DMS79 (cell line): Measurements from ENCODE around the gene ASPG.

Experiments
- DNase-seq: peaks from one replicate; lab custom pipeline; 2025; lab: John Stamatoyannopoulos, UW

The ASPG gene

DNA sequence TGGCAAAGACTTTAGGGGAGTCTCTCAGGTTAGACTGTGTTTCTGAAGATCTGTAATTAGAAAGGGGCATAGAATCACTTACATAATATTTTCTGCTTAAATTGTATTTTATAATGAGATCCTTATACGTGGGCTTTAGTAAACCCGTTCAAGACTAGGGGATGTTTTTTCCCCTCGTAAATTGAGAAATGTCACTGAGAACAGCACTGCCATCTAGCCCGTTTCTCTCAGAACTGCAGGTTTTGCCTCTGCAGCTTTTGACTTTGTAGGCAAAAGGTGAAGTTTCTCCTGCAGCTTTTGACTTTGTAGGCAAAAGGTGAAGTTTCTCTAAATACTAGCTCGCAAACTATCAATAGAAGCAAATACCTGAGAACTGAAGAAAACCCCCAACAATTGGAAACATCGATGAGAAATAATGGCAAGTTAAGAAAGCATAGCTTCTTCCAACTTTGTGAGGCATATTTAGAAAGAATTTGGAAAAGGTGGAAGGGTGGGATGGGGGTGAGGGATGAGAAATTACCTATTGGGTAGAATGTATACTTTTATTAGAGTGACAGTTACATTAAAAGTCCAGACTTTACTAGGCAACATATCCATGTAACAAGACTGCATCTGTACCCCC lies 9.9 kb upstream of the ASPG start:
- peak; percentile 21 for DNase-seq

DNA sequence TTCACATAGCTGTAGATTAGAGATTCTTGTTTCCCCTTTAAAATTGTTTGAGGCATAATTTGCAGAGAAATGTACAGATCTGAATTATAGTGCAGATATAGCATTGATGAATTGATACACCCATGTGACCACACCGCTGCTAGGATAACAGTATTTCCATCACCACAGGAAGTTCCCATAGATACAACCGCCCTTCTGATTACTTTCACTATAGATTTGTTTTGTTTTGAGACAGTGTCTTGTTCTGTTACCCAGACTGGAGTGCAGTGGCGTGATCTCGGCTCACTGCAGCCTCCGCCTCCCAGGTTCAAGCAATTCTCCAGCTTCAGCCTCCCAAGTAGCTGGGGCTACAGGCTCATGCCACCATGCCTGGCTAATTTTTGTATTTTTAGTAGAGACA lies 8.8 kb upstream of the ASPG start:
- no peak for DNase-seq

DNA sequence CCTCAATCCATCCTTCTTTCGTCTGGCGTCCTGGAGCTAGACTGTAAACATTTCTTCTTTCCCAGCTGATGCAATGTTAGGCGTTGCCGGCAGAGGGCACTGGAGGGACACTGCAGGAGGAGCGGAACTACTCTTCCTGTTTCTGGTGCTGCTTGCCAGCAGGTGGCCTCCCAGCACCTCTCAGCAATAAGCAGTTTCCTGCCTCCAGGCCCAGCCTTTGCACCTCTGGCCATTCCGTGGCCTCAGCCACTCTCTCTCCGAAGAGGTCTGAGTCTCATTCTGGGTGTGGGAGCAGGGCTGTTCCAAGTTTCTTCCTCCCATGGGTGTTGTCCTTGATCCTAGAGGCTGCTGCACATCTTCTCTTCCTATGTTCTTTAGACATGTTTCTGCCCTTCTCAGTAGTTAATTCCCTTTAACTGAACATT lies 7.5 kb upstream of the ASPG start:
- peak; percentile 94 for DNase-seq

DNA sequence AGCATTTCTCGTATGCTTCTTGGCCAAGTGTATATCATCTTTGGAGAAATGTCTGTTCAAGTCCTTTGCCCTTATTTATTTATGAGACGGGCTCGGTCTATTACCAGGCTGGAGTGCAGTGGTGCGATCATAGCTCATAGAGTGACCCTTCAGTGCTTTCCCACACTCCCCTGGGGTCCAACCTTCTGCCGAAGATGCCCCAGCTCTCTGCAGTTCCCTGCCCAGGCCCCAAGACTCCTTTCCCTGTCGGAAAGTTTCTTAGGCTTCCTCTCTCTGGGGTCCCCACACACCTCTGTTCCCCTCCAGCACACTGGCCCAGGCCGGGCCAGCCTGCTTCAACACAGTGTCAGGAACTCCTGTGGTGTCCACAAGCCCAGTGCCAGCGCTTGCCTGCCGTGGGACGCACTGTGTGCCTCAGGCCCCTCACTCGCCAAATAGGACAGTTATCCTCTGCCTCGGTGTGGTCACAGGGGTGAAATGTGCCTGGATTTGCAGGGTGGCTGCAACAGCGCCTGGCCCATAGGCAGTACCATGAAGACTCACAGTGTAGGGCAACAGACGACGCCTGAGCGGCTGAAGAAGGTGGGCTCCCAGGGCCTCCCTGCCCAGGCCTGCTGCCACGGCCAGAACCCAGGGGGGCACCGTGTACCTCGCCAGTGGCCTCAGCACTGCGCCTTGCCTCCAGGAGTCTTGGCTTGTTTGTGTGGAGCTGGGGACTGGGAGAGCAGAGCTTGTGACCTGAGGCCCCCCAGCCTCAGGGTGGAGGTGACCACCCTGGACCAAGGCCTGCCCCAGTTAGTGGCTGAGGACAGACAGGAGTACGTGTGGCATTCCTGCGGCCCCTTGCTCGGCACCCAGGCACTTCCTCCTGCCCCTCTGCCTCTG lies 4.9 kb upstream of the ASPG start:
- no peak for DNase-seq

DNA sequence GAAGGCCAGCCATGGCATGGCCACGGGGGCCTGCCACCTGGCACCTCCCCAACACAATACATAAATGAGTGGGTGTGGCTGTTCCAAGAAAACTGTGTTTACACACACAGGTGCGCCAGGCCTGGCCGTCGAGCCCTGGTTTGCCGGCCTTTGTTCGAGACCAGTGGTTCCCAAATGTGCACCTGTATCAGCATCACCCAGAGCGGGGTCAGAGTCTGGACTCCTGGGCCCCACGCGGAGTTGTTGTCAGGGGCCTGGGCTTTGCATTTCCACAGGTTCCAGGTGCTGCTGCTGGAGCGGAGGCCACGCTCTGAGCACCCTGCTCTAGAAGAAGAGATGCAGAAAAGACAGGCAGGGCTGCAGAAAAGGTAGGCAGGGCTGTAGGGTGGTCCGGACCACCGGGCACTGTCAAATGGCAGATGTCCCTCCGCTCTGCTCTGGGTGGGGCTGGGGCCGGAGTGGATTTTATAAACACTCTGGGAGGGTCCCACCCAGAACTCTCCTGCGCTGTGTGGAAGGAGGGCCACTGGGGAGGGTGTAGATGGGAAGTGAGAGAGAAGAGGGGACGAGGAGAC lies 4.2 kb upstream of the ASPG start:
- no peak for DNase-seq

DNA sequence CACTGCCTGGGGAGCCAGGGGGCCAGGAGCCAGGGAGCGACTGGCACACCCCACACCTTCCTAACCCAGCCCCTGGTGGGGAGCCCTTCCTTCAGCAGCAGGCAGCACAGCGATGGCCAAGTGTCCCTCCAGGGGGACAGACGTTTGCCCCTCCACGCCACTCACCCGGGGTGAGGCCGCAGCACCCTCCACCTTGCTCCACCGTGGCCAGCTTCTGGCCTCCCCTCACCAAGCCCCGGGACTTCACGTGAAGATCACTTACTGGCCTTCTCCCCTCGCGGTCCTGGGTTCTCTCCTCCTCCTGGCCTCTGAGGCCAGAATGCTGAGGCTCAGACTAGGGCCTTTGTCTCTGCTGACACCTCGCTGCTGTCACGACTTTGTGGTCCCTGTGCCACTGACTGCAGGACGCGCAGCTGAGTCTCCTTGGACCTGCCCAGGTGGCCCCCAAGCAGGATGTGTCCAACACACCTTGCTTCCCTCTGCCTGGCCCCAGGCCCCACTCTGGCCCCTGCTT lies 3.5 kb upstream of the ASPG start:
- DNase-seq = no peak

DNA sequence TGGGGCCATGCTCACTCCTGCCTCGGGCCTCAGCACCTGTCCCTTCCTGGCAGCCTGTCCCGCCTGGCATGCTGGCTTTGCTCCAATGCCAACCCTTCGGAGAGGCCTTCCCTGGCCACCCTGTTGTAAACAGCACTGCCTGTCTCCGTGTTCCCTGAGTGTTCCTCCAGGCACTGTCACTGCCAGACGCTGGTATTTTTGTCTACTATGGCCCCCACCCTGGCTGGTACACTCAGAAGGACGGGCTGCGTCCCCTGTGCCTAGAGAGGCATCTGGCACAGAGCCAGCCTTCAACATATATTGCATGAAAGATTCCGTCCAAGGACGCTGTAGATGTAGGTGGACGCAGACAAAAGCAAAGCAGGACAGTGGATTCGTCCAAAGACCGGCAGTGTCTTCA lies 2.7 kb upstream of the ASPG start:
- DNase-seq = peak; percentile 35

DNA sequence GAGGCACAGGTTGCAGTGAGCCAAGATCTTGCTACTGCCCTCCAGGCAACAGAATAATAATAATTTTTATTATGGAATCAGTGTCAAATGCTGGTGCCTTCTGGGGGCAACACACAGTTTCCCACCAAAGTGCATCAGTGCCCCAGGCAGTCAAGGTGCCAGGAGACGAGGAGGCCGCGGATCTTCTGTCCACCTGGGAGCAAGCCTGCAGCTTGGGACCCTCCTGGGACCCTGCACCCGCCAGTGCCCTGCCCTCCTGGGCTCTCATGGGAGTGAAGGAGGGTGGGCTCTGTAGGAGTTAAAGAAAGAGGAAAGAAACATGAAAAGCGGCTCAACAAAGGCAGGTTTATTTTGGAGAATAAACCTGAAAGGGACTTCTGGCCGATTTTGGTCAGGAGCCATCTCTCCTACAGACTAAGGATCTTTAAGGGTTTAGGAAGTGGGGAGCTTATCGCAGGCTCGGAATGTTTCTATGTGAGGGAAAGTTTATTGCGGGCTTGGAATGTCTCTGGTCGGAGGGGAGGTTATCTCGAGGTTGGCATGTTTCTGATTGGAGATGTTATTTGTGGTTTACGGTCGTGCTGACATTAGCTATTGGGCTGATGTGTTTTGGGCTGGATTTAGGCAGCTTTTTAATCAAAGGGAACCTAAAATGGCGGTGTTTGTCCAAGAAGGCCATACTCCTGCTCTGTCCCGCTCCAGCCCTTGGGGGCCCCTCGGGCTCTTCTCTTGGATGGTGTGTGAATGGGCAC lies 1.1 kb upstream of the ASPG start:
- DNase-seq = no peak

DNA sequence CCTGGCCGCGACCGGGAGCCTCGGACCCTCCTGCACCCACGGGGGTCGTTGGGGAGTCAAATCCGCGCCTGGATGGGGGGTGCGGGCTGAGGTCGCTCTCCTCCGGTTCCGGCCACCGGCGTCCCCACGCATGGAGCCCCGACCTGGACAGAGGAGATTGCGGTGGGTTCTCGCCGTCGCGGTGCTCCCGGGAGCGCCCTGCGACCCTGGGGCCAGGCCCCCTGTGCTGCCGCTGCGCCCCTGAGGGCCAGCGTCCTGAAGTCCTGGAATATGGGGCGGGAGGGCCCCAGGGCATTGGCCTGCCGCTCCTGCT lies 345 bp downstream of the ASPG start:
- DNase-seq = no peak

DNA sequence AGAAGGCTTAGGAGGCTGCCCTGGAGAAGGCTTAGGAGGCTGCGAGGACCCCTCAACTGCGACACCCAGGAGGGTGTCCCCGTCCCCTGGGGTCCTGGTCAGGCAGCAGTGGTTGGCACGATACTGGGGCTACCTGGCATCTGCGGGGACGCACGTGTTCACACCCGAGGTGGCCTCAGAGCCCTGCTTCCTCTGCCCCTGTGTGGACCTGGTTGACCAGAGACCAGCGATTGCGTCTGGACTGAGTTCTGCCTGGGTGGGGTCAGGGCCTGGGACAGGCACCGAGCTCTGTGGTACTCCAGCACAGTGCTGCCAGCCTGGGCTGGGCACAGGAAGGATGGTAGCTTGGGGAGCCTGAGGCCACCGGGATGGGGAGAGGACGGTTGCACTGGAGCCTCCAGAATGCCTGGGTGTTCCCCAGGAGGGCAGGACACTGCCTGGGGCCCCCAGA lies 735 bp downstream of the ASPG start:
- DNase-seq = no peak

DNA sequence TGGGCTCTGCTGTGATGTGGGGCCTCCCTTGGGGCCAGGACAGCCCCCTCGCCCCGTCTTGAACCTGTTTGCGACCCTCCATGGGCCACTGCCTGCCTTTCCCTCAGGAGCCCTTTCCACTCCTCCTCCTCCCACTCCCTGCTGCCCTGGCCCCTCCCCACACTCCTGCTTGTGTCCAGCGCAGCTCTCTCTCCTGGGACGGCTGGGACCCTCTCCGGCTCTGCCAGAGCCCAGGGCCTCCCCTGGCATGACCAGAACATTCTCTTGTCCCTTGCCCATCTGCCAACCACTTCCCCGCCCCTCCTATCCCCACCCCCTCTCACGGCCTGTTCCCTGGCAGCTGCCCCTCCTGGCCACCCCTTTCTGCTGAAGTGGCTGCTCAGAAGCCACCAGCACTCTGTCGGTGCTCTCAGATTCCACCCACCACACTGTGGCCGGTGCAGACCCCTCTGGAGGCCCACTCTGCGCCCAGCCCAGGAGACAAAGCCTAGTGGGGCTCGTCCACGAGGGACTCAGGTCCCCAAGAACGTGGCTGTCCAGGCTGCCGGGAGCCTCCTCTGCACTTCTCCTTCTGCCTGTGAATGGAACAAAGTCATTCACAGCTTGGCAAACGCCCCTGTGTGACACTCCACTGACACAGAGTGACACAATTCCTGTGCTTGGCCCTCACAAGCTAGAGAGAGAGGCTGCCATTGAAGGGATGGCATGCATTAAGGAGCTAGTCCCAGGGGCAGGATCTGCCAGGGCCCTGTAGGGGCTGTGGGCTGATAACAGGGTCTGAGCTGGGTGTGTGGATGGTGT lies 1.4 kb downstream of the ASPG start:
- no peak for DNase-seq

DNA sequence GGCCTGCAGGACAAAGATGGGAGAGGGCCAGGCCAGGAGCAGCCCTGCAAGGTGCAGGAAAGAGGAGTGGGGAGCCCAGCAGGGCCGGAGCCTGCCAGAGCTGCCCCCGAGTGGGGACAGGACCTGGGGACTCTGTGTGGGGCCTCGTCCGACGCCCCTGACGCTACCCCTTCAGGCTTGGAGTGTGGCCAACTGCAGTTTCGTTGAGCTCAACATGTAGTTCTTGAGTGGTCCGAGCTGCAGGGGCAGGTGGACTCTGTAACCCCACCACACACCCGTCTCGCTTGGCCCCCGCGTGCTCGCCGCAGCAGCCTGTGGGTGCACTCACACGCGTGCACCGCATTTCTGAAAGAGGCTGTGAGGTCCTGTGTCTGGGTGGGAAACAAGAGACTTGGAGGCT lies 2.0 kb downstream of the ASPG start:
- DNase-seq = no peak

DNA sequence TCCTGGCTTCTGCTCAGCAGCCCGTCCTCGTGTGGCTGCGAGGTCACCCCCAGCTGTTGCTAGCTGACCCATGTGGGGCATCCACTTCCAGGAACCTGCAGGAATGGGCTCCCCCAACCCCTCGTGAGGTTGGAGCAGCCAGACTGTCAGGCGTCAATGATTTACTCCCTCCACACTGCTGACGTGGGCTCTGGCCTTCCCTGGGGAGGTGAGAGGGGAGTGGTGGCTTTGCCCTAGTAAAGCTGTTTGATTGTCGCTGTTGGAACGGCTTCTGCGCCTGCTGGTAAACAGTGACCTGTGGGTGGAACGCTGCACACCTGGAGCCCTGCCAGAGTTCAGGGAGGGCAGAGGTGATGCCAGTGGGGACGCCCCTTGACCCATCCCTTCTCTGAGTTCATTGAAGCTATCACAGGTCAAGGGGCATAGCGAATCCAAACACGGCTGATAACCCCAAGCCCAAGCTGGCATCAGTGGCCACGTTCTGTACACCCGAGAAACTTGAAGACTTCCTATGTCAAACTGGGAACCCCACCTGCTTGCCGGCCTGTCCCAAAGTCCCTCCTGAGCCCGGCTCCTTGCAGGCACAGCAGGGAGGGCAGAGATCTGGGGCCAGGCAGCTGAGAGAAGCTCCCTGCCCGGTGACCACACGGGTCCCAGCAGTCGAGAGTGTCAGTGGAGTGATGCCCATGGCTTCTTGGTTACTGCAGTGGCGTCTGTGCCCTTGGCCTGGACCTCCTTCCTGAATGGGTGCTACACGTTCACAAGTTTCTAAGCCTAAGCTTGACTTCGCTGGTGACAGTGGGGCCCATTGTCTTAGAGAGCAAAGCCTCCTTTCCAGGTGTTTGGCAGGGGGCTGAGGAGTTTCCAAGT lies 2.7 kb downstream of the ASPG start:
- DNase-seq = no peak

DNA sequence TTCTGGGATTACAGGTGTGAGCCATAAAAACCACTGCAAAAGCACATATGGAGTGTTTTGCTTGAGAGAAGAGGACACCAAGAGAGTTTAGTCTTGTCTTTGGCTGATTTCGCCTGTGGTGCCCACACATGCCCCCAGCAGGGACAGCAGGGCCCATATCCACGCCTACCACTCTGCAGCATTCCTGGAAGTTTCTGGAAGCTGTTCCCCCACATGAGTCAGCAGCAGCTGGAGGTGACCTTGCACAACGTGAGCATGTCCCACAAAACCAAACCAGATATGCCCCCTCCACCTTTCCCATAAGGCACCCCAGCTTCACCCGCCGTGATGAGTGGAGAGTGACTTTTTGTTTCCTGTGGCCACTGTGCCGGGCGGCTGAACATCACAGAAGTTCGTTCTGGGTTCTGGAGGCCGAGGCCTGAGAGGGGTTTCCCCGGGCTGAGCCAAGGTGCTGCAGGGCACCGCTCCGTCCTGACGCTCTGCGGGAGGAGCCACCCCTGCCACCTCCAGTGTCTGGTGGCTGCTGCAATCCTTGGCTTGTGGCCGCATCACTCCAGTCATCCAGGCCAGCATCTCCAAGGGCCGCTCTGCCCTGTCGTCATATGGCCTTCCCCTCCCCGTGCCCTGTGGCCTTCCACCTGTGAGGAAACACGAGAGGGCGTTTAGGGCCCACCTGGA lies 4.7 kb downstream of the ASPG start:
- no peak for DNase-seq

DNA sequence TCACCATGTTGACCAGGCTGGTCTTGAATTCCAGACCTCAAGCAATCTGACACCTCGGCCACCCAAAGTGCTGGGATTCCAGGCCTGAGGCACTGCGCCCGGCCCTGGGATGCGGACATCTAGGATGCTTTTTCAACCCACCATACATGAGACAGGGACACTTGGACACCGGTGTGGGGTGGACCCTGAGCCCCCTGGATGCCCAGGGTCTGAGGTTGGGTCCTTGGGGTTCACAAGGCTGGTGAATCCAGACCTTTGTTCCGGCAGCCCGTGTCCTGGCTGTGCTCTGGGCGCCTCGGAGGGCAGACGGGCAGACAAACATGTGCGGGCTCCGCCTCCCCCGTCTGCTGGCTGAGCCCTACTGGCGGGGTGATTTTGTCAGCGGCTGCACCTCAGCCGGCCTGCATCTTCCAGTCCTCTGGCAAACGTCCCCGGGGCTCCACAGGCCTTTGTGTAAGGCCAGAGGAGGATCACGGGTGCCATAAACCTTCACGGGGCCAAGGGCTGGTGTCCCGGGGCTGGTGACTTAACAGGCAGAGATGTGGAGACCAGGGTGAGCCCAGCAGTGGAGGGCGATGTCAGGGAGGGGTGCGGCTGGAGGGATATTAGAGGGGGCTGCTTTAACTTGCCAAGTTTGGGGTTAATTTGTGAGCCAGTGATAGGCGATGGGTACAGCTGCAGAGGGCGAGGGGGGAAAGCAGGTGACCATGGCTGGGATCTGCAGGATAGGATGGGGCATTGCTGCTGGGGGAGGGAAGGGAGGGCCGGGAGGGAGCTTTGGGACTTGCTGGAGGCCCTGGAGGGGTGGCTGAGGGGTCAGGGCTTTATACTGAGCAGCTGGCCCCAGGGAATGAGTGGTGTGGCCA lies 5.8 kb downstream of the ASPG start:
- DNase-seq = no peak

DNA sequence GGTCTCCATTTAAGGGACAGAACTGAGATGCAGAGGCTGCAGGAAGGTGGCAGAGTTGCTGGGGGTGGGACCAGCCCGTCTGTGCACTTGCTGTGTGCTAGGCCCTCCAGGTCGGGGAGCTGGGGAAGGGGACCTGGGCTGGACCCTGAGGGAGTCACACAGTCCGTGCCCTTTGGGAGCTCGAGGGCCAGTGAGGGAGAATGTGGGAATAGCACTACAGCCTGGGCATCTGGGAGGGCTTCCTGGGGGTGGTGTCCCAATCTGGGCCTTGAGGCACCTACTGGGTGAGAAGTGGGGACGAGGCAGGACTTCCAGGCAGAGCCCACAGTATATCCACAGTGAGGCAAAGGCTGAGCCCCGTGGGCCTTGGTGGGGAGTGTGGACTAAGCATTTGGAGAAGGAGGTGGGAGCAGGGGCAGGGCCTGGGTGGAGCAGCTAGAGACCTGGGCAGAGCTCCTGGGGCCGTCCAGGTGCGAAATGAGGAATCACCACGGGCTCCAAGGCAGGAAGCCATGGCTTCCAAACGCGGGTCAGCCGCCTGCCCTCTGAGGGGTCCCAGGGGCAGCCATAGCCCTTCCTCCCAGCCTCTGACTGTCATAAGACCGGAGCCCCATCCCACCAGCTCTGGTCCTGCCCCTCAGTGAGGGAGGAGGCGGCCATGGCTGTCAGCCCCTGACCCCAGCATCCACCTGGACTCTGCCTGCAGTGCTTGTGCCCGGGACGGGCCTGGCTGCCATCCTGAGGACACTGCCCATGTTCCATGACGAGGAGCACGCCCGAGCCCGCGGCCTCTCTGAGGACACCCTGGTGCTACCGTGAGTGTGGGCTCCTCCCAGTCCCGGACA lies 6.6 kb downstream of the ASPG start:
- DNase-seq = no peak

DNA sequence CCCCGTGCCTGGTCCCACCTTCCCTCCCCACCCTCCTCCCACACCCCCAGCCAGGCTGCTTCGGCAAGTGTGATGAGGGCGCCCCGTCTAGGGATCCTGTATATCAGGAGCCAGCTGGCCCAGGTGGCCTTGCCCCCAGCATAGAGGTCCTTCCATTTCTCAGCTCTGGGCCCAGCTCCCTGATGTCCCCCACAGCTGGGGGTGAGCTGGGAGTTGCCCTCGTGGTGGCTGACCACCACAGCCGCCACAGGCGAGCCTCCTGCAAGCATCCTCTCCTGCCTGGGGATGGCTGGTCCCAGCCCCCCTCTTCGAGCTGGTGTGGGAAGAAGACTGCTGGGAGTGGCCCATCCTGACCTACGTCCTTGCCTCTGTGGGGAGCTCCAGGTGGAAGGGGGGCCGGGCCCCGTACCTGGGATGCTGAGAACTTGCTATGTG lies 7.4 kb downstream of the ASPG start:
- no peak for DNase-seq
